Sigmoid colon (tissue), 4 donors: Measurements from ENCODE around the gene FIP1L1.

Experiments used
- CTCF ChIP-seq, 4 experiments: fragments of 450-650 bp in 3 of 4; fragments of 200-600 bp in 1 of 4; IDR thresholded peaks; one replicate each; pipeline ENCODE4 v1.5.1; 2016 to 2019; ENCODE audit warnings: antibody characterized with exemption in 4 of 4, mild to moderate bottlenecking in 3 of 4, moderate library complexity in 2 of 4
- POLR2A ChIP-seq, 2 donors: fragments of 450-650 bp; IDR thresholded peaks; one replicate each; pipeline ENCODE4 v1.6.1; 2016; ENCODE audit warnings: antibody characterized with exemption in 2 of 2, mild to moderate bottlenecking in 2 of 2, moderate library complexity in 2 of 2
- POLR2AphosphoS5 ChIP-seq, 4 donors: sonication (generic); formaldehyde crosslinking; IDR thresholded peaks; one replicate each; pipeline ENCODE4 v1.6.1; 2017; ENCODE audit warnings: antibody characterized with exemption in 4 of 4

- TF ChIP-seq CTCF (IDR thresholded peaks at IDR 0.05) = no peak
- TF ChIP-seq POLR2AphosphoS5 (IDR thresholded peaks at IDR 0.05) = no peak
- no peak for TF ChIP-seq POLR2A (IDR thresholded peaks at IDR 0.05)
These were observed 28.4 kb upstream of the FIP1L1 start for GRCh38 chr4:53349091-53349491.
